ENCODE results near the gene NCOA5. TPM values are rescaled to one million over a fixed set of nuclear protein-coding genes. Genes with fewer than 3 reads are reported as not detected.
A peak's percentile ranks its signal among the peaks of the same experiment; 100 is the strongest.

The NCOA5 gene
- total and polyA plus RNA-seq, 4 donors: 3.2 to 10.4 (median 8.7) TPM

DNA sequence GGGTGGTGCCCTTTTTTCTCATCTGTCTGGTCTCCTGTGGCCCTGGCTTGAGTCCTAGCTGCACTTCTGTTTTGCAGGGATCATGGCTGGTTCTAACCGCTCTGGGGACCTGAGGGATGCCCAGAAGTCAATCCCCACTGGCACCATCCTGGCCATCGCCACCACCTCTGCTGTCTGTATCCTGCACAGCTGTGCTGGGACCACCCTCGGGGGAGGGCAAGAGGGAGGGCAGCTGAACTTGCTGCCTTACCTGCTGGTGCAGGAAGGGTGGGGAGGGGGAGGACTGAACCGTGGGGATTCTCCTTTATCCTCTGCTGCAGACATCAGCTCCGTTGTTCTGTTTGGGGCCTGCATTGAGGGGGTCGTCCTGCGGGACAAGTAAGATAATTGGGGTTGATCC, 46.2 kb downstream of the NCOA5 start:
- DNase-seq (ENCODE audit: low spot score): no peak
- Histone ChIP-seq H3K9me3 (ENCODE audit: control insufficient read depth in 4 of 4, low read length in 3 of 4) (no peaks in the 10 kb centered on the region), H3K27me3 (ENCODE audit: control insufficient read depth in 4 of 4, insufficient read depth in 4 of 4, low read length in 3 of 4) (peaks cover 0 to 9% (median 2%) of the 10 kb centered on the region in 4 donors), H3K4me1 (ENCODE audit: control insufficient read depth in 4 of 4, insufficient read depth in 4 of 4, low read length in 3 of 4) (no peaks in the 10 kb centered on the region), H3K36me3 (ENCODE audit: control insufficient read depth in 4 of 4, insufficient read depth in 3 of 4, low read depth in 1 of 4, low read length in 3 of 4) (no peaks in the 10 kb centered on the region), H3K27ac (ENCODE audit: low read depth in 1 of 2, low read length in 2 of 2) (no peak overlapping the region), H3K4me3 (ENCODE audit: low read depth in 1 of 3, low read length in 3 of 3) (no peak overlapping the region), H3K9ac (ENCODE audit: low read depth in 1 of 2, low read length in 2 of 2) (no peak overlapping the region)
- TF ChIP-seq, protein P1, sequence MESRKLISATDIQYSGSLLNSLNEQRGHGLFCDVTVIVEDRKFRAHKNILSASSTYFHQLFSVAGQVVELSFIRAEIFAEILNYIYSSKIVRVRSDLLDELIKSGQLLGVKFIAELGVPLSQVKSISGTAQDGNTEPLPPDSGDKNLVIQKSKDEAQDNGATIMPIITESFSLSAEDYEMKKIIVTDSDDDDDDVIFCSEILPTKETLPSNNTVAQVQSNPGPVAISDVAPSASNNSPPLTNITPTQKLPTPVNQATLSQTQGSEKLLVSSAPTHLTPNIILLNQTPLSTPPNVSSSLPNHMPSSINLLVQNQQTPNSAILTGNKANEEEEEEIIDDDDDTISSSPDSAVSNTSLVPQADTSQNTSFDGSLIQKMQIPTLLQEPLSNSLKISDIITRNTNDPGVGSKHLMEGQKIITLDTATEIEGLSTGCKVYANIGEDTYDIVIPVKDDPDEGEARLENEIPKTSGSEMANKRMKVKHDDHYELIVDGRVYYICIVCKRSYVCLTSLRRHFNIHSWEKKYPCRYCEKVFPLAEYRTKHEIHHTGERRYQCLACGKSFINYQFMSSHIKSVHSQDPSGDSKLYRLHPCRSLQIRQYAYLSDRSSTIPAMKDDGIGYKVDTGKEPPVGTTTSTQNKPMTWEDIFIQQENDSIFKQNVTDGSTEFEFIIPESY (IDR thresholded peaks at IDR 0.05): no peak
- TF ChIP-seq, protein P2, sequence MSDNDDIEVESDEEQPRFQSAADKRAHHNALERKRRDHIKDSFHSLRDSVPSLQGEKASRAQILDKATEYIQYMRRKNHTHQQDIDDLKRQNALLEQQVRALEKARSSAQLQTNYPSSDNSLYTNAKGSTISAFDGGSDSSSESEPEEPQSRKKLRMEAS (IDR thresholded peaks at IDR 0.05): no peak
- TF ChIP-seq YY1 (IDR thresholded peaks at IDR 0.05) (no peak), NR2F2 (IDR thresholded peaks at IDR 0.05) (no peak), HNF4A (conservative IDR thresholded peaks at IDR 0.05) (no peak), RXRA (IDR thresholded peaks at IDR 0.05) (no peak)
- 50% methylated on average over 7 of the region's 7 CpGs for WGBS

DNA sequence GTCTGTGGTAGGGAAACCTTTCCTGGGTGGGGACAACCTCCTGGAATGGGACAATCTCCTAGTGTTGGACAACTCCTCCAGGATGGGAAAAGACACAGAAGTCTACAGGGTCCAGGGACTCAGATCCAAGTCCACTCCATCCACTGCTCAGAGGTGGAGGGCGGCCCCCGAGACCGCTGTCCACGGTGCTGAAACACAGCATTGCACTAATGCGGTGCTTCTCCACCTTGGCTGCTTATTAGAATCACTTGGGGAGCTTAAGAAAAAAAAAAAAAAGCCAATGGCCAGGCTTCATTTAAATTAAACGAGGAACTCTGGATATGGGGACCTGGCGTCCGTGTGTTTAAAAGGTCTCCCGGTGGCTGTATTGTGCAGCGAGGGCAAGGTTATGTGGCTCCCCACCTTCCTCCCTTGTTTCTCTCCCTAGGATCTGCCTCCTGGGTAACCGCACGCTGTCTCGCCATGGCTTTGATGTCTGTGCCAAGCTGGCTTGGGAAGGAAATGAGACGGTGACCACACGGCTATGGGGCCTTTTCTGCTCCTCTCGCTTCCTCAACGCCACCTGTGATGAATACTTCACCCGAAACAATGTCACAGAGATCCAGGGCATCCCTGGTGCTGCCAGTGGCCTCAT, 48.7 kb downstream of the NCOA5 start:
- Histone ChIP-seq H3K4me1 (ENCODE audit: control insufficient read depth in 4 of 4, insufficient read depth in 4 of 4, low read length in 3 of 4) (no peaks in the 10 kb centered on the region), H3K4me3 (ENCODE audit: low read depth in 1 of 3, low read length in 3 of 3) (no peak overlapping the region), H3K36me3 (ENCODE audit: control insufficient read depth in 4 of 4, insufficient read depth in 3 of 4, low read depth in 1 of 4, low read length in 3 of 4) (no peaks in the 10 kb centered on the region), H3K27ac (ENCODE audit: low read depth in 1 of 2, low read length in 2 of 2) (no peak overlapping the region), H3K9ac (ENCODE audit: low read depth in 1 of 2, low read length in 2 of 2) (no peak overlapping the region), H3K27me3 (ENCODE audit: control insufficient read depth in 4 of 4, insufficient read depth in 4 of 4, low read length in 3 of 4) (peaks cover 0 to 9% (median 2%) of the 10 kb centered on the region in 4 donors), H3K9me3 (ENCODE audit: control insufficient read depth in 4 of 4, low read length in 3 of 4) (no peaks in the 10 kb centered on the region)
- peak; percentile 64 for DNase-seq (ENCODE audit: low spot score)
- 30% methylated on average over 18 of the region's 18 CpGs for WGBS
- TF ChIP-seq EGR1 (IDR thresholded peaks at IDR 0.05; ENCODE audit: low read depth in 2 of 2): no peak
- no peak for TF ChIP-seq RAD21 (IDR thresholded peaks at IDR 0.05)
- TF ChIP-seq, protein P3, sequence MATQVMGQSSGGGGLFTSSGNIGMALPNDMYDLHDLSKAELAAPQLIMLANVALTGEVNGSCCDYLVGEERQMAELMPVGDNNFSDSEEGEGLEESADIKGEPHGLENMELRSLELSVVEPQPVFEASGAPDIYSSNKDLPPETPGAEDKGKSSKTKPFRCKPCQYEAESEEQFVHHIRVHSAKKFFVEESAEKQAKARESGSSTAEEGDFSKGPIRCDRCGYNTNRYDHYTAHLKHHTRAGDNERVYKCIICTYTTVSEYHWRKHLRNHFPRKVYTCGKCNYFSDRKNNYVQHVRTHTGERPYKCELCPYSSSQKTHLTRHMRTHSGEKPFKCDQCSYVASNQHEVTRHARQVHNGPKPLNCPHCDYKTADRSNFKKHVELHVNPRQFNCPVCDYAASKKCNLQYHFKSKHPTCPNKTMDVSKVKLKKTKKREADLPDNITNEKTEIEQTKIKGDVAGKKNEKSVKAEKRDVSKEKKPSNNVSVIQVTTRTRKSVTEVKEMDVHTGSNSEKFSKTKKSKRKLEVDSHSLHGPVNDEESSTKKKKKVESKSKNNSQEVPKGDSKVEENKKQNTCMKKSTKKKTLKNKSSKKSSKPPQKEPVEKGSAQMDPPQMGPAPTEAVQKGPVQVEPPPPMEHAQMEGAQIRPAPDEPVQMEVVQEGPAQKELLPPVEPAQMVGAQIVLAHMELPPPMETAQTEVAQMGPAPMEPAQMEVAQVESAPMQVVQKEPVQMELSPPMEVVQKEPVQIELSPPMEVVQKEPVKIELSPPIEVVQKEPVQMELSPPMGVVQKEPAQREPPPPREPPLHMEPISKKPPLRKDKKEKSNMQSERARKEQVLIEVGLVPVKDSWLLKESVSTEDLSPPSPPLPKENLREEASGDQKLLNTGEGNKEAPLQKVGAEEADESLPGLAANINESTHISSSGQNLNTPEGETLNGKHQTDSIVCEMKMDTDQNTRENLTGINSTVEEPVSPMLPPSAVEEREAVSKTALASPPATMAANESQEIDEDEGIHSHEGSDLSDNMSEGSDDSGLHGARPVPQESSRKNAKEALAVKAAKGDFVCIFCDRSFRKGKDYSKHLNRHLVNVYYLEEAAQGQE (IDR thresholded peaks at IDR 0.05): peak; percentile 99

DNA sequence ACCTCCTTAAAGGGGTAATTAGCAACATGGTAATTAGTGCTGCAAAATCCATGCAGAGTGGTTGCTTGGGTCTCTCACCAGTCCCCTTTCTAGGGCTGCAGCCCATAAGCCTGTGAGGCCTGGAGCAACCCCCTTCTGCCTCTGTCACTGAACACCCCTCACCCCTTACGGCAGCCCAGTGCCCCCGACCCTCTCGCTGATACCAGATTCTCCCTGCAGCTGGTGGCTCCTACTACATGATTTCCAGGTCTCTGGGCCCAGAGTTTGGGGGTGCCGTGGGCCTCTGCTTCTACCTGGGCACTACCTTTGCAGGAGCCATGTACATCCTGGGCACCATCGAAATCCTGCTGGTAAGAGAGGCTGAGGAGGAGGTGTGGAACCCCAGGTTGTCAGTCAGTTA, 52.7 kb downstream of the NCOA5 start:
- no peak for DNase-seq (ENCODE audit: low spot score)
- Histone ChIP-seq H3K27ac (ENCODE audit: low read depth in 1 of 2, low read length in 2 of 2) (no peak overlapping the region), H3K4me1 (ENCODE audit: control insufficient read depth in 4 of 4, insufficient read depth in 4 of 4, low read length in 3 of 4) (peaks cover 0 to 2% (median under 1%) of the 10 kb centered on the region in 4 donors), H3K9me3 (ENCODE audit: control insufficient read depth in 4 of 4, low read length in 3 of 4) (no peaks in the 10 kb centered on the region), H3K9ac (ENCODE audit: low read depth in 1 of 2, low read length in 2 of 2) (no peak overlapping the region), H3K4me3 (ENCODE audit: low read depth in 1 of 3, low read length in 3 of 3) (no peak overlapping the region), H3K36me3 (ENCODE audit: control insufficient read depth in 4 of 4, insufficient read depth in 3 of 4, low read depth in 1 of 4, low read length in 3 of 4) (no peaks in the 10 kb centered on the region), H3K27me3 (ENCODE audit: control insufficient read depth in 4 of 4, insufficient read depth in 4 of 4, low read length in 3 of 4) (peaks cover 0 to 14% (median 8%) of the 10 kb centered on the region in 4 donors)
- TF ChIP-seq, protein P4, sequence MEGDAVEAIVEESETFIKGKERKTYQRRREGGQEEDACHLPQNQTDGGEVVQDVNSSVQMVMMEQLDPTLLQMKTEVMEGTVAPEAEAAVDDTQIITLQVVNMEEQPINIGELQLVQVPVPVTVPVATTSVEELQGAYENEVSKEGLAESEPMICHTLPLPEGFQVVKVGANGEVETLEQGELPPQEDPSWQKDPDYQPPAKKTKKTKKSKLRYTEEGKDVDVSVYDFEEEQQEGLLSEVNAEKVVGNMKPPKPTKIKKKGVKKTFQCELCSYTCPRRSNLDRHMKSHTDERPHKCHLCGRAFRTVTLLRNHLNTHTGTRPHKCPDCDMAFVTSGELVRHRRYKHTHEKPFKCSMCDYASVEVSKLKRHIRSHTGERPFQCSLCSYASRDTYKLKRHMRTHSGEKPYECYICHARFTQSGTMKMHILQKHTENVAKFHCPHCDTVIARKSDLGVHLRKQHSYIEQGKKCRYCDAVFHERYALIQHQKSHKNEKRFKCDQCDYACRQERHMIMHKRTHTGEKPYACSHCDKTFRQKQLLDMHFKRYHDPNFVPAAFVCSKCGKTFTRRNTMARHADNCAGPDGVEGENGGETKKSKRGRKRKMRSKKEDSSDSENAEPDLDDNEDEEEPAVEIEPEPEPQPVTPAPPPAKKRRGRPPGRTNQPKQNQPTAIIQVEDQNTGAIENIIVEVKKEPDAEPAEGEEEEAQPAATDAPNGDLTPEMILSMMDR (IDR thresholded peaks at IDR 0.05; ENCODE audit: low read depth, low read length, missing input control): no peak
- TF ChIP-seq FOXA1 (IDR thresholded peaks at IDR 0.05) (no peak), YY1 (IDR thresholded peaks at IDR 0.05) (no peak), JUND (IDR thresholded peaks at IDR 0.05) (no peak), EGR1 (IDR thresholded peaks at IDR 0.05; ENCODE audit: low read depth in 2 of 2) (no peak)
- TF ChIP-seq, protein P5, sequence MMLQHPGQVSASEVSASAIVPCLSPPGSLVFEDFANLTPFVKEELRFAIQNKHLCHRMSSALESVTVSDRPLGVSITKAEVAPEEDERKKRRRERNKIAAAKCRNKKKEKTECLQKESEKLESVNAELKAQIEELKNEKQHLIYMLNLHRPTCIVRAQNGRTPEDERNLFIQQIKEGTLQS (IDR thresholded peaks at IDR 0.05): no peak
- TF ChIP-seq, protein P2 (IDR thresholded peaks at IDR 0.05): no peak
- WGBS: 72% methylated on average over 5 of the region's 5 CpGs
